Endothelial cell of umbilical vein (primary cell): ENCODE measurements around the gene TVP23A.

ENCODE experiments used
- EZH2 ChIP-seq: IDR thresholded peaks from 2 replicates; pipeline ENCODE4 v1.6.1; 2012; ENCODE audit warnings: borderline replicate concordance, low read depth, mild to moderate bottlenecking, moderate library complexity, low read length, inconsistent platforms; ENCODE audit not compliant: severe bottlenecking
- FOS ChIP-seq: IDR thresholded peaks from 2 replicates; pipeline ENCODE4 v1.6.1; 2011; ENCODE audit warnings: mild to moderate bottlenecking, low read length, moderate library complexity, borderline replicate concordance; ENCODE audit not compliant: insufficient read depth
- GATA2 ChIP-seq: IDR thresholded peaks from 2 replicates; pipeline ENCODE4 v1.7.0; 2011; ENCODE audit warnings: low read depth, mild to moderate bottlenecking, moderate library complexity, mixed read lengths, low read length; ENCODE audit not compliant: insufficient read length, insufficient read depth
- JUN ChIP-seq: IDR thresholded peaks from 2 replicates; pipeline ENCODE4 v1.6.1; 2011; ENCODE audit warnings: borderline replicate concordance, low read depth; ENCODE audit not compliant: insufficient read length, insufficient read depth
- MYC ChIP-seq: IDR thresholded peaks from one replicate; pipeline ENCODE4 v1.6.1; 2011; ENCODE audit warnings: mild to moderate bottlenecking, low read depth, low read length
- POLR2A ChIP-seq: IDR thresholded peaks from 2 replicates; pipeline ENCODE4 v1.6.1; 2012; ENCODE audit warnings: low read depth, mild to moderate bottlenecking, control low read depth, low read length
- POLR2AphosphoS5 ChIP-seq: IDR thresholded peaks from 2 replicates; pipeline ENCODE4 v1.6.1; 2012; ENCODE audit warnings: low read depth, mild to moderate bottlenecking, control low read depth, low read length, moderate library complexity; ENCODE audit not compliant: insufficient read depth
- TF ChIP-seq, protein P1 (sequence below), 2 donors: IDR thresholded peaks; 1 replicate in 1 of 2; 2 replicates in 1 of 2; pipeline ENCODE4 v1.5.1; 2011; ENCODE audit warnings: low read length in 2 of 2, mild to moderate bottlenecking in 2 of 2, moderate library complexity in 2 of 2, control low read depth in 1 of 2, inconsistent platforms in 1 of 2, low read depth in 1 of 2; ENCODE audit not compliant: insufficient read depth in 1 of 2; ENCODE audit errors: extremely low read depth in 1 of 2
- TF ChIP-seq, protein P2 (sequence below): IDR thresholded peaks from 2 replicates; pipeline ENCODE4 v1.6.1; 2011; ENCODE audit not compliant: insufficient read depth, insufficient read length

DNA sequence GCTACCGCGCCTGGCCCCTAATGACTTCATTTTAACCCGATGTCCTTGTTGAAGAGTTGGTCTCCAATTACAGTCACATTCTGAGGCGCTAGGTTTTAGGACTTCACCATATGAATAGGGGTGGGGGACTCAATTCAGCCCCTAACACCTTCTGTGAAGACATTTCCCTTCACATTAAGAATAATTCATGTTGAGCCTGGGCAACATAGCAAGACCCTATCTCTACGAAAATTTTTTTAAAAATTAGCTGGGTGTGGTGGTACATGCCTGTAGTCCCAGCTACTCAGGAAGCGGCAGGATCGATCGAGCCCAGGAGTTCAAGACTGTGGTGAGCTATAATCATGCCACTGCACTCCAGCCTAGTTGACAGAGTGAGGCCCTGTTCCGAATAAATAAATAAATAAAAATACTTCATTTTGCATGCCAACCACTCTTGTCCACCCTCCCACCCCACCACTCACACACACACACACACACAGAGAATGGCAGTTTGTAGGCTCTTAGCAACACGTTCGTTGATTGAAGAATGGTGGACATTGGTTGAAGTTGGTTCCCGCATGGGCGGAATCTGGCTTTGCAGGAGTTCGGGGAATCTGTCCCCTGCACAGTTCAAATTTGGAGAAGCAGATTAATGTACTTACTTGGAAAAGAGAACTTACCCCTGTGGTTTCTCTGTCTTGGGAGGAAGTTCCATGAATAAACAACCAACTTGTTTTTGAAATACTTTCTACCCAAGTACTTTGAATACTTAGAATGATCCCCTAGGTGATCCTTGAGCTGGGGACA lies 27.8 kb upstream of the TVP23A start:
- TF ChIP-seq, protein P1, sequence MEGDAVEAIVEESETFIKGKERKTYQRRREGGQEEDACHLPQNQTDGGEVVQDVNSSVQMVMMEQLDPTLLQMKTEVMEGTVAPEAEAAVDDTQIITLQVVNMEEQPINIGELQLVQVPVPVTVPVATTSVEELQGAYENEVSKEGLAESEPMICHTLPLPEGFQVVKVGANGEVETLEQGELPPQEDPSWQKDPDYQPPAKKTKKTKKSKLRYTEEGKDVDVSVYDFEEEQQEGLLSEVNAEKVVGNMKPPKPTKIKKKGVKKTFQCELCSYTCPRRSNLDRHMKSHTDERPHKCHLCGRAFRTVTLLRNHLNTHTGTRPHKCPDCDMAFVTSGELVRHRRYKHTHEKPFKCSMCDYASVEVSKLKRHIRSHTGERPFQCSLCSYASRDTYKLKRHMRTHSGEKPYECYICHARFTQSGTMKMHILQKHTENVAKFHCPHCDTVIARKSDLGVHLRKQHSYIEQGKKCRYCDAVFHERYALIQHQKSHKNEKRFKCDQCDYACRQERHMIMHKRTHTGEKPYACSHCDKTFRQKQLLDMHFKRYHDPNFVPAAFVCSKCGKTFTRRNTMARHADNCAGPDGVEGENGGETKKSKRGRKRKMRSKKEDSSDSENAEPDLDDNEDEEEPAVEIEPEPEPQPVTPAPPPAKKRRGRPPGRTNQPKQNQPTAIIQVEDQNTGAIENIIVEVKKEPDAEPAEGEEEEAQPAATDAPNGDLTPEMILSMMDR (IDR thresholded peaks at IDR 0.05; ENCODE audit: extremely low read depth in 1 of 2, insufficient read depth in 1 of 2, low read depth in 1 of 2, low read length in 2 of 2), result no peak
- no peak for TF ChIP-seq EZH2
- TF ChIP-seq POLR2A, result no peak
- TF ChIP-seq POLR2AphosphoS5, result no peak
- no peak for TF ChIP-seq JUN
- TF ChIP-seq FOS, result no peak
- TF ChIP-seq GATA2, result no peak
- TF ChIP-seq MYC, result no peak
- TF ChIP-seq, protein P2, sequence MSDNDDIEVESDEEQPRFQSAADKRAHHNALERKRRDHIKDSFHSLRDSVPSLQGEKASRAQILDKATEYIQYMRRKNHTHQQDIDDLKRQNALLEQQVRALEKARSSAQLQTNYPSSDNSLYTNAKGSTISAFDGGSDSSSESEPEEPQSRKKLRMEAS, result no peak
